K562 (cell line): ENCODE data around the gene SOX15. TPM values are rescaled to one million over a fixed set of nuclear protein-coding genes. Genes with fewer than 3 reads are reported as not detected.

Source experiments
- ARID1B ChIP-seq: fragments of 450-650 bp; IDR thresholded peaks from 2 replicates; pipeline ENCODE4 v1.6.1; 2016; ENCODE audit warnings: antibody characterized with exemption, mild to moderate bottlenecking, inconsistent platforms
- CBX5 ChIP-seq: IDR thresholded peaks from 2 replicates; pipeline ENCODE4 v1.6.1; 2014; ENCODE audit warnings: low read depth, borderline replicate concordance
- EGR1 ChIP-seq: fragments of 450-650 bp; conservative IDR thresholded peaks from 2 replicates; pipeline ENCODE4 v1.6.1; 2017; ENCODE audit warnings: mild to moderate bottlenecking
- EP400 ChIP-seq: fragments of 450-650 bp; IDR thresholded peaks from 2 replicates; pipeline ENCODE4 v1.6.1; 2017; ENCODE audit warnings: antibody characterized with exemption, mild to moderate bottlenecking, moderate library complexity
- NR2C1 ChIP-seq, 2 experiments: fragments of 450-650 bp; IDR thresholded peaks; 2 replicates each; pipeline ENCODE4 v1.6.1; 2017; ENCODE audit warnings: mild to moderate bottlenecking in 2 of 2, antibody characterized with exemption in 1 of 2, inconsistent platforms in 1 of 2, missing compliant biosample characterization in 1 of 2, missing genetic modification characterization in 1 of 2
- TSC22D4 ChIP-seq: fragments of 450-650 bp; IDR thresholded peaks from 2 replicates; pipeline ENCODE4 v1.6.1; 2016; ENCODE audit warnings: missing genetic modification characterization, missing biosample characterization, control low read depth
- U2AF1 ChIP-seq: fragments of 200-400 bp; formaldehyde crosslinking; optimal IDR thresholded peaks from 2 replicates; pipeline ENCODE3; 2017; ENCODE audit warnings: mild to moderate bottlenecking, low read depth, low read length, moderate library complexity
- ZBED1 ChIP-seq: IDR thresholded peaks from 2 replicates; pipeline ENCODE4 v1.6.1; 2014
- ZC3H8 ChIP-seq: fragments of 450-650 bp; IDR thresholded peaks from 2 replicates; pipeline ENCODE4 v1.6.1; 2017
- ZFX ChIP-seq: sonication (generic); formaldehyde crosslinking; IDR thresholded peaks from 2 replicates; pipeline ENCODE4 v1.8.0; 2022; ENCODE audit warnings: mild to moderate bottlenecking, missing genetic modification reagents, moderate library complexity
- polyA plus RNA-seq, 8 experiments: library from polyadenylated mRNA; depleted of rRNA in 4 of 8; stranded (reverse) in 5 of 8; unstranded in 3 of 8; fragments of >200 nt; fragmentation: Nextera tagmentation in 2 of 8; fragmentation: Illumina TruSeq in 1 of 8; extraction: Ambion mirVana in 2 of 8; extraction: Trizol in 1 of 8; gene quantifications; 2 replicates each; pipeline versions ENCODE4 v1.2.1 to v1.2.3, GENCODE V29; 2011 to 2014; ENCODE audit warnings: inconsistent platforms in 1 of 8, missing spikeins in 1 of 8
- total RNA-seq, 7 experiments: library from RNA; depleted of rRNA in 6 of 7; stranded (reverse); fragments of >200 nt in 6 of 7; fragmentation: Illumina TruSeq in 2 of 7; extraction: Trizol in 2 of 7; gene quantifications; 2 replicates each; pipeline versions ENCODE4 v1.2.1 to v1.2.3, GENCODE V29; 2011 to 2021; ENCODE audit warnings: low replicate concordance in 1 of 7
- TF ChIP-seq, protein P1 (sequence below): fragments of 250-450 bp; sonication (Bioruptor Pico); IDR thresholded peaks from 2 replicates; pipeline ENCODE4 v1.4.0; 2020; ENCODE audit warnings: mild to moderate bottlenecking, moderate library complexity, borderline replicate concordance
- TF ChIP-seq, protein P2 (sequence below): sonication (generic); formaldehyde crosslinking; IDR thresholded peaks from 2 replicates; pipeline ENCODE4 v1.8.1; 2023; ENCODE audit warnings: mild to moderate bottlenecking, missing genetic modification reagents
- TF ChIP-seq, protein P3 (sequence below): fragments of 250-450 bp; sonication (Bioruptor Pico); IDR thresholded peaks from 2 replicates; pipeline ENCODE4 v1.8.0; 2021; ENCODE audit warnings: mild to moderate bottlenecking, moderate library complexity
- TF ChIP-seq, protein P4 (sequence below), 2 experiments: fragments of 450-650 bp; formaldehyde crosslinking in 1 of 2; IDR thresholded peaks; 2 replicates each; pipeline versions ENCODE4 v1.4.0 to v1.6.1; 2014 to 2020; ENCODE audit warnings: mild to moderate bottlenecking in 2 of 2, borderline replicate concordance in 1 of 2, low read depth in 1 of 2

Gene SOX15
- total and polyA plus RNA-seq, 9 of the 15 experiments (the other 6 are each of a cell fraction or from before 2014, with no cell fraction given) = 0.07 to 0.33 (median 0.19) TPM; not detected in 5

DNA sequence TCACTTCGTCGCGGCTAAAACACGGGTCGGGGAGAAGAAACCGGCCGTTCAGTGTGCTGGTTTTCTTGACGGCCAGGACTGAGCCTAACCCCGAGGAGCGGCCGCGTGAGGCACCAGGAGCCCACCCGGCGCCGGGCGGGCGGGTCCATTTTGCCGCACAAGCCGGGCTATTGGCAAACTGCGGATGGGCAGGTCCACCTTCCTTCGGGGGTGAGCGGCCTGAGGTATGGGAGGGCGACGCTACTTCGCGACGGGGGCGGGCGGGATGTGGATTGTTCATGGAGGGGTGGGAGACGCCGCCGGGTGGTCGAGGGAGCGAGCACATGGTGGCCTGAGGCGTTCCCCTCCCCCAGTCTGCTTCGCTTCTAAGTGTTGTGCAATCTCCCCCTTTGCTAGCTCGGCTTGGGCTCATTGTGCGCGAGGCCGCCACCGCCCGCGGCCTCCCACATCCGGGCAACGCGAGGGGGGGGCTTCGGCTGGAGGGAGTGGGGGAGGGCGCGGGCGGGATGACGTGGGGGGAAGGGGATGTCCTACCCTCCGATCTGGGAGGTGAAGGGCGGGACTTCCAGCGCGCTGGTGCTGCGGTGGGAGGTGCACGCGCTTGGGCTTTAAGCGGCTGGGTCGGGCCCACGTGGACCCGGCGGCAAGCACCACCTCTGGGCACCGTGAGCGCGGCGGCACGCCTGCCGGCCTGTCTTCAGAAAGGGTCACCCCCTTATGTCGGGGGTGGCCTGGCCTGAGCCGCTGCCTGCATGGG lies 16.4 kb downstream of the SOX15 start (continued):
- TF ChIP-seq CBX5 (no peak), ARID1B (no peak), U2AF1 (peak; percentile 37), EGR1 (peak; percentile 83), TSC22D4 (tag) (no peak), EP400 (peak; percentile 79), ZFX (no peak), ZC3H8 (no peak), ZBED1 (no peak), NR2C1 (IDR thresholded peaks at IDR 0.05) (no peak), NR2C1 (tag; IDR thresholded peaks at IDR 0.05) (no peak)
- TF ChIP-seq, protein P1, sequence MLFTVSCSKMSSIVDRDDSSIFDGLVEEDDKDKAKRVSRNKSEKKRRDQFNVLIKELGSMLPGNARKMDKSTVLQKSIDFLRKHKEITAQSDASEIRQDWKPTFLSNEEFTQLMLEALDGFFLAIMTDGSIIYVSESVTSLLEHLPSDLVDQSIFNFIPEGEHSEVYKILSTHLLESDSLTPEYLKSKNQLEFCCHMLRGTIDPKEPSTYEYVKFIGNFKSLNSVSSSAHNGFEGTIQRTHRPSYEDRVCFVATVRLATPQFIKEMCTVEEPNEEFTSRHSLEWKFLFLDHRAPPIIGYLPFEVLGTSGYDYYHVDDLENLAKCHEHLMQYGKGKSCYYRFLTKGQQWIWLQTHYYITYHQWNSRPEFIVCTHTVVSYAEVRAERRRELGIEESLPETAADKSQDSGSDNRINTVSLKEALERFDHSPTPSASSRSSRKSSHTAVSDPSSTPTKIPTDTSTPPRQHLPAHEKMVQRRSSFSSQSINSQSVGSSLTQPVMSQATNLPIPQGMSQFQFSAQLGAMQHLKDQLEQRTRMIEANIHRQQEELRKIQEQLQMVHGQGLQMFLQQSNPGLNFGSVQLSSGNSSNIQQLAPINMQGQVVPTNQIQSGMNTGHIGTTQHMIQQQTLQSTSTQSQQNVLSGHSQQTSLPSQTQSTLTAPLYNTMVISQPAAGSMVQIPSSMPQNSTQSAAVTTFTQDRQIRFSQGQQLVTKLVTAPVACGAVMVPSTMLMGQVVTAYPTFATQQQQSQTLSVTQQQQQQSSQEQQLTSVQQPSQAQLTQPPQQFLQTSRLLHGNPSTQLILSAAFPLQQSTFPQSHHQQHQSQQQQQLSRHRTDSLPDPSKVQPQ (CRISPR knock-in tag) = no peak
- TF ChIP-seq, protein P2, sequence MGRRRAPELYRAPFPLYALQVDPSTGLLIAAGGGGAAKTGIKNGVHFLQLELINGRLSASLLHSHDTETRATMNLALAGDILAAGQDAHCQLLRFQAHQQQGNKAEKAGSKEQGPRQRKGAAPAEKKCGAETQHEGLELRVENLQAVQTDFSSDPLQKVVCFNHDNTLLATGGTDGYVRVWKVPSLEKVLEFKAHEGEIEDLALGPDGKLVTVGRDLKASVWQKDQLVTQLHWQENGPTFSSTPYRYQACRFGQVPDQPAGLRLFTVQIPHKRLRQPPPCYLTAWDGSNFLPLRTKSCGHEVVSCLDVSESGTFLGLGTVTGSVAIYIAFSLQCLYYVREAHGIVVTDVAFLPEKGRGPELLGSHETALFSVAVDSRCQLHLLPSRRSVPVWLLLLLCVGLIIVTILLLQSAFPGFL (CRISPR knock-in tag) = no peak
- TF ChIP-seq, protein P3, sequence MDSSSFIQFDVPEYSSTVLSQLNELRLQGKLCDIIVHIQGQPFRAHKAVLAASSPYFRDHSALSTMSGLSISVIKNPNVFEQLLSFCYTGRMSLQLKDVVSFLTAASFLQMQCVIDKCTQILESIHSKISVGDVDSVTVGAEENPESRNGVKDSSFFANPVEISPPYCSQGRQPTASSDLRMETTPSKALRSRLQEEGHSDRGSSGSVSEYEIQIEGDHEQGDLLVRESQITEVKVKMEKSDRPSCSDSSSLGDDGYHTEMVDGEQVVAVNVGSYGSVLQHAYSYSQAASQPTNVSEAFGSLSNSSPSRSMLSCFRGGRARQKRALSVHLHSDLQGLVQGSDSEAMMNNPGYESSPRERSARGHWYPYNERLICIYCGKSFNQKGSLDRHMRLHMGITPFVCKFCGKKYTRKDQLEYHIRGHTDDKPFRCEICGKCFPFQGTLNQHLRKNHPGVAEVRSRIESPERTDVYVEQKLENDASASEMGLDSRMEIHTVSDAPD (CRISPR knock-in tag) = no peak
- TF ChIP-seq, protein P4, sequence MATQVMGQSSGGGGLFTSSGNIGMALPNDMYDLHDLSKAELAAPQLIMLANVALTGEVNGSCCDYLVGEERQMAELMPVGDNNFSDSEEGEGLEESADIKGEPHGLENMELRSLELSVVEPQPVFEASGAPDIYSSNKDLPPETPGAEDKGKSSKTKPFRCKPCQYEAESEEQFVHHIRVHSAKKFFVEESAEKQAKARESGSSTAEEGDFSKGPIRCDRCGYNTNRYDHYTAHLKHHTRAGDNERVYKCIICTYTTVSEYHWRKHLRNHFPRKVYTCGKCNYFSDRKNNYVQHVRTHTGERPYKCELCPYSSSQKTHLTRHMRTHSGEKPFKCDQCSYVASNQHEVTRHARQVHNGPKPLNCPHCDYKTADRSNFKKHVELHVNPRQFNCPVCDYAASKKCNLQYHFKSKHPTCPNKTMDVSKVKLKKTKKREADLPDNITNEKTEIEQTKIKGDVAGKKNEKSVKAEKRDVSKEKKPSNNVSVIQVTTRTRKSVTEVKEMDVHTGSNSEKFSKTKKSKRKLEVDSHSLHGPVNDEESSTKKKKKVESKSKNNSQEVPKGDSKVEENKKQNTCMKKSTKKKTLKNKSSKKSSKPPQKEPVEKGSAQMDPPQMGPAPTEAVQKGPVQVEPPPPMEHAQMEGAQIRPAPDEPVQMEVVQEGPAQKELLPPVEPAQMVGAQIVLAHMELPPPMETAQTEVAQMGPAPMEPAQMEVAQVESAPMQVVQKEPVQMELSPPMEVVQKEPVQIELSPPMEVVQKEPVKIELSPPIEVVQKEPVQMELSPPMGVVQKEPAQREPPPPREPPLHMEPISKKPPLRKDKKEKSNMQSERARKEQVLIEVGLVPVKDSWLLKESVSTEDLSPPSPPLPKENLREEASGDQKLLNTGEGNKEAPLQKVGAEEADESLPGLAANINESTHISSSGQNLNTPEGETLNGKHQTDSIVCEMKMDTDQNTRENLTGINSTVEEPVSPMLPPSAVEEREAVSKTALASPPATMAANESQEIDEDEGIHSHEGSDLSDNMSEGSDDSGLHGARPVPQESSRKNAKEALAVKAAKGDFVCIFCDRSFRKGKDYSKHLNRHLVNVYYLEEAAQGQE (IDR thresholded peaks at IDR 0.05; ENCODE audit: borderline replicate concordance) = no peak
- TF ChIP-seq, protein P4 (CRISPR knock-in tag; IDR thresholded peaks at IDR 0.05; ENCODE audit: low read depth) = no peak
